HG02798 (cell line): ENCODE measurements around the gene ZNF20.
"Not testable (repeated sequence)": the region's sequence is repeated elsewhere in the genome, so short reads cannot be mapped to it uniquely, and the experiment has no call there.

Experiments
- ATAC-seq: cut with Tn5 transposase; IDR thresholded peaks from one replicate; pipeline ENCODE4 v1.9.1; 2021; ENCODE audit warnings: mild to moderate bottlenecking; ENCODE audit not compliant: unreplicated experiment, poor library complexity

The ZNF20 gene

DNA sequence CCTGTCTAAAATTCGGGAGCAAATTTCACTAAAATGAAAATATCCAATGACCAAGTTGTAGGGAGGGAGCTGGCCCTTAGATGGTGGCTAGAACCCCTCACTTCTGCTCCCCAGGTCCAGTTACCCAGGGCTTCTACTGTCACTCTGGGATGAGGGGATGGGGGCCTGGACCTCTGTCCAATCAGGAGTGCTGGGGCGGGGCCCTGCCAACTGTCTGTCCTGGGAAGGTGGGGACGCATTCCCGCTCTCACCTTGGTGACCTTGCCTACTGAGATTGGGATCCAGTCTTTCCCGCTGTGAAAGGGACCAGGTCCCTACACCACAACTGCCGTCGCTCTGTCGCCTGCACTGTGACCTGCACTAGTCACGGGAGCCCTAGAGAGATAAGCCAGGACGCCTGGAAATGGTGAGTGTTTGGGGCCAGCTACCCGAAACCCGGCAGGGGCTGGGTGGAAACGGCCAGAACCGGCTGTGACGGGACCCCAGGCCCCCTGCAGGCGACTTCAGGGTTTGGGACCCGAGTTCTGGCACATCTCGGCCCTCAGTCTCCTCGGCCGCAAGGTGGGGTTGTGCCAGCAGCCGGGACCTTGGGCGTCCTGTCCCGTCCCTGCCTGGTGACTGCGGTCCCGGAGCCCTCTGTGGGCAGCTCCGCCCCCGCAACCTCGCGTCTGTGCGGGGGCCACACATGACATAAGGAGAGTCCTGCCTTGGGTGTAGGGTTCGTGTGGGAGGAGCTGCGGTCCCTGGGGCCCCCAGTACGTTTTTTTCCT, 22.8 kb downstream of the ZNF20 start:
- no peak for ATAC-seq

DNA sequence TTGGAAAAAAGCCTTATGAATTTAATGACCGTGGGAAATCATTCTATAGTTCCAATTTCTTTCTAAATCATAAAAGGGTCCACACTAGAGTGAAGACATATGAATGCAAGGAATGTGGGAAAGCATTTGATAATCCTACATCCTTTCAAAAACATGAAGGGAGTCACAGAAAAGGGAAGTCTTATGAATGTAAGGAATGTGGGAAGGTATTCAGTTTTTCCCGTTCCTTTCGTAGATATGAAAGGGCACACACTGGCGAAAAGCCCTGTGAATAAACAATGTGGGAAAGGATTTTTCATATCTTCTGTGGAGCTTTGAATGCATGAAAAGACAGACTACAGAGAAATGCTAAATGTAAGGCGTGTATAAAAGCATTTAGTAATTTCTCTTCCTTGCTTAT, 27.0 kb downstream of the ZNF20 start:
- no peak for ATAC-seq

DNA sequence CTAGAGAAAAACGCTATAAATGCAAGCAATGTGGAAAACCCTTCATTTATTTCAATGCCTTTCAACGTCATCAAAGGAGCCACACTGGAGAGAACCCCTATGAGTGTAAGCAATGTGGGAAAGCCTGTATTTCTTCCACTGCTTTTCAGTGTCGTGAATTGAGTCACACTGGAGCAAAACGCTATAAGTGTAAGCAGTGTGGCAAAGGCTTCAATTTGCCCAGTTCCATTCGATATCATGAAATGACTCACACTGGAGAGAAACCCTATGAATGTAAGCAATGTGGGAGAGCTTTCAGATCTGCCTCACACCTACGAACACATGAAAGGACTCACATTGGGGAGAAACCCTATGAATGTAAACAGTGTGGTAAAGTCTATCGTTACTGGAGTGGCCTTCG, 27.4 kb downstream of the ZNF20 start:
- ATAC-seq, result no peak

DNA sequence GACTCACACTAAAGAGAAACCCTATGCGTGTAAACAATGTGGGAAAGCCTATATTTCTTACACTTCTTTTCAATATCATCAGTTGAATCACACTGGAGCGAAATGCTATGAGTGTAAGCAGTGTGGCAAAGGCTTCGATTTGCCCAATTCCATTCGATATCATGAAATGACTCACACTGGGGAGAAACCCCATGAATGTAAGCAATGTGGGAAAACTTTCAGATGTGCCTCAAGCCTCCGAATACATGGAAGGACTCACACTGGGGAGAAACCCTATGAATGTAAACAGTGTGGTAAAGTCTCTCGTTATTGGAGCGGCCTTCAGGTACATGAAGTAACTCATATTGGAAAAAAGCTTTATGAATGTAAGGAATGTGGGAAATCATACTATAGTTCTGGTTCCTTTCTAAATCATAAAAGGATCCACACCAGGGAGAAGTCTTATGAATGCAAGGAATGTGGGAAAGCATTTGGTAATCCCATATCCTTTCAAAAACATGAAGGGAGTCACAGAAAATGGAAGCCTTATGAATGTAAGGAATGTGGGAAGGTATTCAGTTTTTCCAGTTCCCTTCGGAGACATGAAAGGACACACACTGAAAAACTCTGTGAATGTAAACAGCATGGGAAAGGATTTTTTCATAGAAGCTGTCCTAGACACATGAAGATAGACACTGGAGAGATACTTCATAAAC, 28.1 kb downstream of the ZNF20 start:
- no peak for ATAC-seq

DNA sequence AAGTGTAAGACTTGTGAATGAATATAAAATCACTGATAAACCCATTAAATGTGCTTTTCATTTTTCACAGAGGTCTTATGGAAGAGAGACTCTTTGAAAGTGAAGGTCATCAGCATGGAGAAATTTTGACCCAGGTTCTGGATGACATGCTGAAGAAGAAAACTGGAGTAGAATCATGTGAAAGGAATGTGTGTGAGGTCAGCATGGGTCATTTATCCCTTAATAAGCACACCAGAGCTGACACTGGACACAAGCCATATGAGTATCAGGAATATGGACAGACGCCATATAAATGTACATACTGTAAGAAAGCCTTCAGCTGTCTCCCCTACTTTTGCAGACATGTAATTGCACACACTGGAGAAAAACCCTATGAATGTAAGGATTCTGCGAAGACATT, 29.0 kb downstream of the ZNF20 start:
- no peak for ATAC-seq

DNA sequence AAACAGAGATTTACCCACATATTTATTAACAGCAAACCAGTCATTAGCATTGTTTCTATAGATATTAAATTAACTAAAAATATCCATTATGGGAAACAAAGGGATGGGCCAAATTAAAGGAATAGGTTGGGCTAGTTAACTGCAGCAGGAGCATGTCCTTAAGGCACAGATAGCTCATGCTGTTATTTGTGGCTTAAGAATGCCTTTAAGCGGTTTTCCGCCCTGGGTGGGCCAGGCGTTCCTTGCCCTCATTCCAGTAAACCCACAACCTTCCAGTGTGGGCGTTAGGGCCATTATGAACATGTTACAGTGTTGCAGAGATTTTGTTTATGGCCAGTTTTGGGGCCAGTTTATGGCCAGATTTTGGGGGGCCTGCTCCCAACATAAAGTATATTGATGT, 36.2 kb downstream of the ZNF20 start:
- not testable (repeated sequence) for ATAC-seq

DNA sequence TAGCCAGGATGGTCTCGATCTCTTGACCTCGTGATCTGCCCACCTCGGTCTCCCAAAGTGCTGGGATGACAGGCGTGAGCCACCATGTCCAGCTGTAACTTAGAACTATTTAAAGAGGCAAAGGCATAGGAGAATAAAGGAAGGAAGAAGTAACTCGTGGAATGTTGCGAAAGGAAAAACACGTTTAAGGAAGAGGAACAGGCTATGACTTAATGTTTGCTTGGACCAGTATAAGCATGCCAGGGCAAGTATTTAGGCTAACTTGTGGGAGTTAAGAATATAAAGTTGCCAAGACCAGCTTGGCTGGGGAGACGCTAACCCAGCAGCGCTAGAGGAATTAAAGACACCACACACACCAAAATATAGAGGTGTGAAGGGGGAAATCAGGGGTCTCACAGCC, 42.1 kb downstream of the ZNF20 start:
- ATAC-seq, result no peak

DNA sequence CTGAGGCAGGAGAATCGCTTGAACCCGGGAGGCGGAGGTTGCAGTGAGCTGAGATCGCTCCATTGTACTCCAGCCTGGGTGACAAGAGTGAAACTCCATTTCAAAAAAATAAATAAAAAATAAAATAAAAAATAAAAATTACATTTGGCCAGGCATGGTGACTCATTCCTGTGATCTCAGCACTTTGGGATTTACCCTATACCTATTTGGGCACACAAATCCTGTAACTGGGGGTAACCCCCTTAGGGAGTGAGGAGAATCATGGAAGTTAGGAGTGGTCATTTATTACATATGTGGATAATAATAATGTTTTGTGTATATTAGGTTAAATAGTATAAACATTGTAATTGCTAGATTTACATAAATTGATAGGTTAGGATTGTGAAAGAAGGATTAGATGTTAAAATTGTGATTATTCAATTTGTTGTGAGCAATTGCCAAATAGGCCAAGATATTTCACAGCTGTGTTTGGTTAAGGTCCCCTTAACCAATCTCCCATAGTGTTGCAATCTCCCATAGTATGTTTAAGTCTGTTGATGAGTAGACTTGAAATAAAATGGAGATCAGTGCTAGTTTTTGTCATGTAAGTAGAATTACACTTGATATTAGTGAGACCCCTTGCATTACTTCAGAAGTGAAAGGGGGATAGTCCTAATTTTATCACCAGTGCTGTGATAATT, 44.9 kb downstream of the ZNF20 start:
- no peak for ATAC-seq

DNA sequence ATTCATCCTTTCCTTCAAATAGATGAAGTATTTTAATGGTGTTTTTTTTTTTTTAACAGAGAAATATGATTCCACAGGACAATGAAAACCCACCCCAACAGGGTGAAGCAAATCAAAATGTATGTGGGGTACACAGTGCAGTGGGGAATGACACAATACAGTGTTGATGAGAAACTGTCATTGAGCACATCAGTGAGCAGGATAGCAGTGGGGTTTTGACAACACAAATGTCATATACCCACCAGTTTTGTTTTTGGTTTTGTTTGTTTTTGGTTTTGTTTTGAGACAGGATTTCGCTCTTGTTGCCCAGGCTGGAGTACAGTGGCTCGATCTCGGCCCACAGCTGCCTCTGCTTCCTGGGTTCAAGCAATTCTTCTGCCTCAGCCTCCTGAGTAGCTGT, 46.4 kb downstream of the ZNF20 start:
- ATAC-seq, result no peak

DNA sequence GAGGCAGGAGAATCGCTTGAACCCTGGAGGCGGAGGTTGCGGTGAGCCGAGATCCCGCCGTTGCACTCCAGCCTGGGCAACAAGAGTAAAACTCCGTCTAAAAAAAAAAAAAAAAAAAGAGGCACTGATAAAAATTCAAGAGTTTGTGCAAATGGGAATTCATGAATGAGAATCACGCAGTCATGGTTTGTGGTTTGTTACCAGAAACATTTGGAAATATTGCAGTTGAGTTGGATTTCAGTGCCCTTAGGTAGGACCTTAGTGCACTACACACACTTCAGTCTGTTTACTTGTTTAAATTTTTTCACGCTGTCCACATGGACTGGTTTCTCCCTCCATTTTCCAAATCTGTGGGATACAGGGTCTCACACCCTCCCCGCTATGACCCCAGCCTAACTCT, 47.2 kb downstream of the ZNF20 start:
- ATAC-seq, result no peak

DNA sequence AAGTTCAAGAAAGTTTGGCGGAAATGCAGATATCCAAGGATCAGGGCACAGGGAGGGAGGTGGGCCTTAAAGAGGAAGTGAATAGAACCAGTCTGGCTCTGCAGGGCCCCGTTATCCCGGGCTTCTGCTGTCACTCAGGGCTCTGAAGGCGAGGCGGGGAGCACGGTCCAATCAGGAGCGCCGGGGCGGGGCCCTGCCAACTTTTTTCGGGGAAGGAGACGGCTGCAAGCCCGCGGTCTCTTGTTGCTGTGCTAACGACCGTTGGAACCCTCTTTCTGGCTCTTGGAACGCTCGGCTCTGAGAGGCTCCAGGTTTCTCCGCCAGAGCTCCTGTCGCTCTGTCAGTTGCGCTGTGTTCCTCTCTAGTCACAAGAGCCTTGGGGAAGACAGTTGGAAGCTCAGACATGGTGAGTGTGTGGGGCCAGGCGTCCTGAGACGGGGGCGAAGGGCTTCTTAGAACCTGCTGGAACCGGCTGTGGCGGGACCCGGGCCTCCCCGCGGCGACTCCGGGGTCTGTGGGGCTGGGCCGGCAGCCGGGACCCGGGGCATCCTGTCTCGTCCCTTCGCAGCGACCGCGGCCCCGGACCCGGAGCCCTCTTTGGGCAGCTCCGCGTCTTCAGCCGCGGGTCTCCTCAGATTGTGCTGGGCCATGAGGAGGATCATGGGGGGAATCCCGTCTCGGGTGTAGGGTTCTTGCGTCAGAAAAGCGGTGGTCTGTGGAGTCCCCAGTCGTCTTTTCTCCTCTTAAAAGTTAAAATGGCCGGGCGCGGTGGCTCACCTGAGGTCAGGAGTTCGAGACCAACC, 47.9 kb downstream of the ZNF20 start:
- ATAC-seq, result peak; percentile 60

DNA sequence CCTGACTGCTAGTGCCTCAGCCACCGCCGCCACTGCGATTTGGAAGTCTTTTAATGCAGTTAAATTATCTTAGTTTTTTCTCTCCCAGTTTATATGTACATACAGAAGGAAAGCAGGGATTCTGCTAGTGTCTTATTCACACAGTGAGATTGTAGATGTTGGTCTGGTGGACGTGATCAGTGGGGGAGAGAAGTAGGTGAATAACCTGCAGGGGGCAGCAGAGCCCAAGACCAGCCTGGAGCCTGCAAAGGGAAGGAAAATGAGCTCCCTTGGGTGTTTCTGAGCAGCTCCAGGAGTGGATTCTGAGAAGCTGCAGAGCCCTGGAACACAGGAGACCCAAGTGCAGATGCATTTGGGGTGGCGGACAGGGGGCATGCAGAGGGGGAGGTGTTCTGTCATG, 49.3 kb downstream of the ZNF20 start:
- ATAC-seq, result no peak

DNA sequence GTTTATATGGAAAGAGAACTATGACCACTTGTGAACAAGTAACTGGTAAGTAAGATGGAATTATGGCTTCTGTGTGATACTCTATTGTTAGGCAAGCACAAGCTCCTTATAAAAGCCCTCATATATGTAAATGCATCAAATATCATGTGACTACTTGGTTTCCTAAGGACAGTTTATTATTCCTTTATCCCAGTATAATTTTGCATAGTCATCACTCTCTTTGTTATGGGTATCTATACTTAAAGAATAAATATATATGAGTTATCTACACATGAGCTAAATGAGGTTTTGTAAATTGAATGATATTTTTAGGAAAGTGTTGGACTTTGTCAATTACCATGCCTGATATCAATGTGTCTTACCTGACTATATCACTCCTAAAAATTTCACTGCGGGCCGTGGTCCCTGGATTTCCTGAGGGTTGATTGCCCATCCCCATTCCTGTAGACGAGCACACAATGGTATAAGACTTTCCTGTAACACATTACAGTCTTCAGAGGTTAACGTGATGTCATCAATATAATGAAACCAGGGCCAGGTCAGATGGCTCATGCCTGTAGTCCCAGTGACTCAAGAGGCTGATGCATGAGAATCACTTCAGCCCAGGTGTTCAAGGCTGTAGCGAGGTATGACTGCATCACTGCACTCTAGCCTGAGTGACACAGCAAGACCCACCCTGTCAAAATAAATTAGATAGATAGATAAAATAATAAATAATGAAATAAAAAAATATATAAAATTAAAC, 54.9 kb downstream of the ZNF20 start:
- no peak for ATAC-seq

DNA sequence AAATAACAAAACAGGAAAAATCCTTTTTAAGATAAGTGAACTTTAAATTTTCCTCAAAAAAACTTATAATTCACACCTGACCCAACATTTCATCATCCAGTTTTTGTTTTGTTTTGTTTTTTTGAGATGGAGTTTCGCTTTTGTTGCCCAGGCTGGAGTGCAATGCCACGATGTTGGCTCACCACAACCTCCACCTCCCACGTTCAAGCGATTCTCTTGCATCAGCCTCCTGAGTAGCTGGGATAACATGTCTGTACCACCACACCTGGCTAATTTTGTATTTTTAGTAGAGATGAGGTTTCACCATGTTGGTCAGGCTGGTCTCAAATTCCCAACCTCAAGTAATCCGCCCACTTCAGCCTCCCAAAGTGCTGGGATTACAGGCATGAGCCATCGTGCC, 56.8 kb downstream of the ZNF20 start:
- not testable (repeated sequence) for ATAC-seq
